GM12873 (cell line): ENCODE data around the gene IFITM10.

Source experiments
- TF ChIP-seq, protein P1 (sequence below): IDR thresholded peaks from 2 replicates; pipeline ENCODE4 v1.5.1; 2012; ENCODE audit warnings: low read depth, mild to moderate bottlenecking, moderate library complexity, low read length, control low read depth; ENCODE audit not compliant: insufficient read depth; ENCODE audit errors: missing control alignments

IFITM10 gene

DNA sequence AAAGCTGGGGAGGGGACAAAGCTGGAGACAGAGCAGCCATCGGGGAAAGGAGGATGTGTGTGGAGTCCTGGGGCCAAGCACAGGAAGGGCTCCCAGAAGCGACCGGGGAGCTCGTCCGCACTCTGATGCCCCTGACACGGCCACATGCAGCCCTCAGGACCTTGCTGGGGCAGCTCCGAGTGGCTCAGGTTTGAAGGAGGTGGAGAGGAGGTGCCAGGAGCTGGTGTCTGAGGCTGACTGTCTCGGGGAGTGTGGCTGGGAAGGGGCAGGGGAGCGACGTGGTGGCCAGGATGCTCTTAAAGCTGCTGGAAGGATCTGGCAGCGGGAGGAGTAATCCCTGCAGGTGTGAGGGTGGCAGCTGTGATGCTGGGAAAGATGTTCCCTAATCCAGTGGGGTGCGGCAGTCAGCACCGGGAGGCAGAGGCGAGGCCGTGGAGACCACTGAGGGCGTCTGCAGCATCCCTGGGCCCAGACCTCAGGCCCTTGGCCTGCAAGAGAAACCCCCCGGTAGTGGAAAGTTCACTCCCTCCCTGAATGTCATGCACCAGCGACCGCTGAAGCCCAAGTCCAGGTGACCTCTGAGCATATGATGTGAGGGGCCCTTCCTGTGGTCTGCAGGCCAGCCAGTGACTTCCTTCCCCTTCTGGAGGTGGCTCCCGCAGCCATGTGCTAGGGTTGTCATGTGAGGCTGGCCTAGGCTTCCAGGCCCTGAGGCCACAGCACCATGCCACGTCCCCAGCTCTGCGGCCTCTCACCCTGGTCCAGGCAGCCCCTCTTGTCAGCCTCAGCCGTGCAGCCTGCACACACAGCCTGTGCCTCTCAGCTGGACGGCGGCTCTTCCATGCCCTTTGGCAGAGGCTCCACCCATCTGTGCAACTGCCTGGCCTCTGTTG is 30.6 kb upstream of the IFITM10 start:
- TF ChIP-seq, protein P1, sequence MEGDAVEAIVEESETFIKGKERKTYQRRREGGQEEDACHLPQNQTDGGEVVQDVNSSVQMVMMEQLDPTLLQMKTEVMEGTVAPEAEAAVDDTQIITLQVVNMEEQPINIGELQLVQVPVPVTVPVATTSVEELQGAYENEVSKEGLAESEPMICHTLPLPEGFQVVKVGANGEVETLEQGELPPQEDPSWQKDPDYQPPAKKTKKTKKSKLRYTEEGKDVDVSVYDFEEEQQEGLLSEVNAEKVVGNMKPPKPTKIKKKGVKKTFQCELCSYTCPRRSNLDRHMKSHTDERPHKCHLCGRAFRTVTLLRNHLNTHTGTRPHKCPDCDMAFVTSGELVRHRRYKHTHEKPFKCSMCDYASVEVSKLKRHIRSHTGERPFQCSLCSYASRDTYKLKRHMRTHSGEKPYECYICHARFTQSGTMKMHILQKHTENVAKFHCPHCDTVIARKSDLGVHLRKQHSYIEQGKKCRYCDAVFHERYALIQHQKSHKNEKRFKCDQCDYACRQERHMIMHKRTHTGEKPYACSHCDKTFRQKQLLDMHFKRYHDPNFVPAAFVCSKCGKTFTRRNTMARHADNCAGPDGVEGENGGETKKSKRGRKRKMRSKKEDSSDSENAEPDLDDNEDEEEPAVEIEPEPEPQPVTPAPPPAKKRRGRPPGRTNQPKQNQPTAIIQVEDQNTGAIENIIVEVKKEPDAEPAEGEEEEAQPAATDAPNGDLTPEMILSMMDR, result no peak

DNA sequence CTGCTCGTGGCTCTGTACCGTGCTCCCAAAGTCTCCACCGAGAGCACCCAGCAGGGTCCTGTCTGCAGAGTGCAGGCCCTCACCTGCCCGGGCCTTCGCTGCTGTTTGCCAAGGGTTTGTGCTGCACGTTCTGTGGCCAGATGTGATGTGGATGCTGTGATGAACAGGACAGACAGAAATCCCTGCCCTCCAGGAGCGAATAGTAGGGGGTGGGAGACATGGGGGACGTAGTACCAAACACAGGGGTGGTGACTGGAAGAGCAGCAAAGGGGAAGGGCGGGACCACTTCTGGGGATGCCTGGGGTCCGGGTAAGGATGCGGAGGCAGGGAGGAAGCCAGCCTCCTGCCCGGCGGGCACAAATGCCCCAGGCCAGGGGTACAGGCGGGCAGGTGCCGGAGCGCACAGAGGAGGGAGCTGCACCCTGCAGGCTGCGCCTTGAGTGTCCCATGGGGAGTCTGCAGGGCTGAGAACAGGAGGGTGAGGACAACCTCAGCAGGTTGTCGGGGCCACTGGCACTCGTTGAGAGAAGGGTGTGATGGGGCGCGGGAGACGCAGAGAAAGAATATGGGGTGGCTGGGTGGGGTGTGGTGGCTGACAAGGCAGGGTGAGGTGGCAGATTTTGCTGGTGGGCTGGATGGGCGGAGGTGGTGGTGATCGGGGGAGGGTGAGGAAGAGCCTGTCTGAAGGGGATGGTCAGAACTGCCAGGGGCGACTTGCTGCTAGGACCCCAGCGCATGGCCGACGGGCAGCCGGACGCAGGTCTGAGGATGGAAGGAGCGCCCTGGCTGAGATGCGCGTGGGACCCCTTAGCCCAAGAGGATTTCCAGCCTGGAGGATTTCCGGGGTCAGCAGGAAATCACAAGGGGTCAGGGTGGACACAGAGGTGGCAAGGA is 29.7 kb upstream of the IFITM10 start:
- TF ChIP-seq, protein P1, result no peak

DNA sequence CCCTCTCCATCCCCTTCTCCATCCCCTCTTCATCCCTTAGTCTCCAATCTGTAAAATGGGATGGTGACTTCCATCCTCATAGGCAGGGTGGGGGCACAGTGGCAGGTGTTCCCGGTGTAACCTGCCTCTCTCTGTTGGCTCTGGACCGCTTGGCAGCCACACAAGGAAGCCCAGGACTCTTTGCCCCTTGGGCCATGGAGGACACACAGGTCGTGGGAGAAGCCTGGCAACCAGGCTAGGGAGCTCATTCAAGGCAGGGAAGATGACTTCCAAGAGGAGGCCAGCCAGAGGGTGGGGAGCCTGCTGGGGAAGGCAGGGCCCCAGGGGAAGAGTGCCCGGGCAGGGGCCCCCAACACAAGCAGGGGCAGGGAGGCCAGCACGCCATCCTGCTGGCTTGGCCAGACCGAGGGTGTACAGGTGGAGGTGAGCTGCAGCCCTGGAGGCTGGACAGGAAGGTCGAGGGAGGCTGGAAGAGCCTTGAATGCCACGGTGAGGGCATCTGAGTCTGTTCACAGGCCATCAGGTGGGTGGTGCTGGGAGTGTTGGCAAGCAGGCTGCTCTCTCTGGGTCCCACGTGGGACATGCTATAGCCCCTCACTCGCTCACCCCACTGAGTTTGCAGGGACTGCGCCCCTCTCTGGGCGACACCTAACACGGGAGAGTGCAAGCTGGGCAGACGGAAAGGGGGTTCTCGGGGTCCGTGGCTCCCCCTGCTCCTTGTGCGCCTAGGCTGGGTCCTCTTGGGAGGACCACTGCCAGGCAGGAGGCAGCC is 28.8 kb upstream of the IFITM10 start:
- TF ChIP-seq, protein P1, result no peak

DNA sequence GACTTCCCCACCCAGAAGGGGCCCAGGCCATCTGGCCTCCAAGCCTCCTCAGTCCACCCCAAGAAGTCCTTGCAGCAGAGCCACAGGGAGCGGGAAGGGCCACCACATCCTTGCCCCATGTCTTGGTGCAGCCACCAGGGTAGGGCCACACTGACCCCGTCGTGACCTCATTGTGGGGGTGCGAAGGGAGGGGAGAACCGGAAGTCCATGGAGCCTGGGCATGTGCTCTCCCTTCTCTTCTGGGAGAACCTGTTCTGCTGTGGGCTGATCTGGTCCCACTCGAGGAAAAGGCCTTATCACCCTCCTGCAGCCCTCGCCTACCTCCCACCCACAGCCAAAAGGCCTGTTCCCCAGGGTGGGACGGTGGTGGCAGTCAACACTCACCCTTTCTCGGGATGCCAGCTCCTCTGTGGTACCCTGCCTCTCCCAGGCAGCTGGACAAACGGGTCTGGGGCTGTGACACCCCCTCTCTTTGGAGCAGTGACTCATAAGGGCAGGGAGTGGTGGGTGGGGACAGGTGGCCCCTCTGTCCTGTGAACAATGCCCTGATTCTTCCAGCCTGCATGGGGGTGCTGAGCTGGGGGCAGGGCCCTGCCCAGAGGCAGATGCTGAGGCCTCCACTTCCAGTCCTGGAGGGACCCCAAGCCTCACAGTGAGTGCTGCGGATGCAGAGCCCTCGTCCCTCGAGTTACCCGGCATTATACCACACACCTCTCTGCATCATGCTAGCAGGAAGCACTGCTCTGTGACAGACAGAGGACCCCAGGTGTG is 27.9 kb upstream of the IFITM10 start:
- TF ChIP-seq, protein P1, result no peak

DNA sequence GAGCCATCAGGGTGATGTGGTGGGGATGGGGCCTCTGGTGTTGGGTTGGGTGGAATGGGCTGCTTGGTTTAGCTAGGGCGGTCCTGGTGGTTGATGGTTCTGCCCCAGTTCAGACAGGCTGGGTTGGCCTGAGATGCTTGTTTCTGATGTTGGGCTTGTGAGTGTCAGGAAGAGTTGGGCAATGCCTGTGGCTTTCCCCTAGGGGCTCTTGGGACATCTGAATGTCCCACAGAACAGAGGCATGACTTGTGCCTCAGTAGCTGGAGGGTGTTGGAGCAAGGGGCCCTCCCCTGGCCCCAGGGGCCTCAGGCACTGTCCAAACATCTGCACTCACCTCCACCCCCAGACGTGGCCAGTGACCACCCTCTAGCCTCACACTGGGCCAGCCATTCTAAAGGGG is 27.3 kb upstream of the IFITM10 start:
- TF ChIP-seq, protein P1, result no peak

DNA sequence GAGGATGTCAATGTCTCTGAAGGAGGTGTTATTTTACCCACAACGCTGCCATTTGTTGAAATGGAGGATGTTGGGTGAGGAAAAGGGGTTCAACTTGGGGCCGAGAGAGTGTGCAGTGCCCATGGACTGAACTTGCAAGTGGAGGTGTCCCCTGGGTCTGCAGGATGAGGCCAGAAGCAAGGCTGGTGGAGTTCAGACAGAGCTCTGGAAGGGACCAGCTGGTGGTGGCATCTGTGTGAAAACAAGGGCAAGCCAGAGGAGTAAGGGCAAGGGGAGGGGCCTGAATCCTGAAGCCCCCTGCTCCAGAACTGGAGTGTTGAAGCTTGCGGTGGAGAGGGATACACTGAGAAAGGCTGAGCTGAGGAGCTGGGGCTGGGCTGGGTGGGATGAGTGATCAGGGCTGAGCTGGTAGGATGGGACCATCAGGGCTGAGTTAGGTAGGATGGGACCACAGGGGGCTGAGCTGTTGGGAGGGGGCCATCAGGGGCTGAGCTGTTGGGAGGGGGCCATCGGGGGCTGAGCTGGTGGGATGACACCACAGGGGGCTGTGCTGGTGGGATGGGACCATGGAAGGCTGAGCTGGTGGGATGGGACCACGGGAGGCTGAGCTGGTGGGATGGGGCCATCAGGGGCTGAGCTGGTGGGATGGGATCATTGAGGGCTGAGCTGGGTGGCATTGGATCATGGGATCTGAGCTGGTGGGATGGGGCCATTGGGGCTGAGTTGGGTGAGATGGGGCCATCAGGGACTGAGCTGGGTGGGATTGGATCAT is 26.7 kb upstream of the IFITM10 start:
- TF ChIP-seq, protein P1, result no peak
